Measurements from ENCODE around the gene BIN1.
A peak's percentile ranks its signal among the peaks of the same experiment; 100 is the strongest.

The BIN1 gene

GRCh38 chr2:127090281-127091120, 16.5 kb downstream of the BIN1 start:
- DNase-seq (ENCODE audit: low spot score) = no peak

DNA sequence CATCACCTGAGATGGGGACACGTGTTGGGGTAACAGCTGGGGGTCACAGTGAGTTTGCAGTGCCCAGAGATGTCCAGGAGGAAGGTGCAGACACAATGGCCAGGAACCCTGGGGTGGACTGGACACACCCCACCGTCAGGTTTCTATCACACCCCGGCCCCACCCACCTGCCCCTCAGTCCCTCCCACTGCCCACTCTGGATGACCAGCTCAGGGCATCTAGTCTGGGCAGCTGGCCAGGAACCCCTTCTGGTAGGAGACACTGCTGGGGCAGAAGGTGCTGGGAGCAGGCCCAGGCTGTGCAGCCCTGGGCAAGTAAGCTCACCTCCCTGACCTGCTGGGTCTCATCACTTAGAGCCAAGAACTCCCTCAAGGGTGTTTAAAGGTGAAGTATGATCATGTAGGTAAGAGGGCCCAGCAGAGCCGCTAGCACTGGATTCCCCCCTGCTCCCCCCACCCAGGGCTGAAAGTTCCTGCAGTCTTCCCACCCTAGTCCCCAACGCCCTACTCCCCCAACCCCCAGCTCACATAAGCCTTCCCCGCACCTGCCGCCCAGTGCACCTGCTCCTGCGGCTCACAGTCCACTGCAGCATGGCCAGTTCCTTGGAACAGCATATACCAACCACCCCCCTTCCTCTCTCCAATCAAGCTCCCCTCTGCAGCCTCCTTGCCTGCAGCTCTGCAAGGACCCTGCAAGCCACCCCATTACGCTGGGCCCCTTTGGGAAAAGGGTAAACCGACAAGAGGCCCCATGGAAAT, 17.3 kb downstream of the BIN1 start:
- no peak for DNase-seq (ENCODE audit: low spot score)

DNA sequence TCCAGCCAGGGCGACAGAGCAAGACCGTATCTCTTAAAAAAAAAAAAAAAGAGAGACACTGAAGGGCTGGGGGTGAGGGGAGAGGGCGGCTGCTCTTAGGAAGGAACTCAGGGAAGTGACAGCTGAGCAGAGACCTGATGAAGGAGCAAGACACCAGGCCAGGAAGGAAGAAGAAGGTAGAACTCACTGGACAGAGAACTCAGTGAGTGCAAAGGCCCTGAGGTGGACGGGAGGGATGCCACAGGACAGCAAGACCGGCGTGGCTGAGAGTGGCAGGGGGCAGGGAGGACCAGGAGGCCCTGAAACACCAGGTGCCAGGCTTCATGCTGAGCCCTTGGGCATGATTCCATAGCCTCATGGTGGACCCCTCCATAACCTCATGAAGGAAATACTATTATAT, 18.2 kb downstream of the BIN1 start:
- DNase-seq (ENCODE audit: low spot score) = no peak

DNA sequence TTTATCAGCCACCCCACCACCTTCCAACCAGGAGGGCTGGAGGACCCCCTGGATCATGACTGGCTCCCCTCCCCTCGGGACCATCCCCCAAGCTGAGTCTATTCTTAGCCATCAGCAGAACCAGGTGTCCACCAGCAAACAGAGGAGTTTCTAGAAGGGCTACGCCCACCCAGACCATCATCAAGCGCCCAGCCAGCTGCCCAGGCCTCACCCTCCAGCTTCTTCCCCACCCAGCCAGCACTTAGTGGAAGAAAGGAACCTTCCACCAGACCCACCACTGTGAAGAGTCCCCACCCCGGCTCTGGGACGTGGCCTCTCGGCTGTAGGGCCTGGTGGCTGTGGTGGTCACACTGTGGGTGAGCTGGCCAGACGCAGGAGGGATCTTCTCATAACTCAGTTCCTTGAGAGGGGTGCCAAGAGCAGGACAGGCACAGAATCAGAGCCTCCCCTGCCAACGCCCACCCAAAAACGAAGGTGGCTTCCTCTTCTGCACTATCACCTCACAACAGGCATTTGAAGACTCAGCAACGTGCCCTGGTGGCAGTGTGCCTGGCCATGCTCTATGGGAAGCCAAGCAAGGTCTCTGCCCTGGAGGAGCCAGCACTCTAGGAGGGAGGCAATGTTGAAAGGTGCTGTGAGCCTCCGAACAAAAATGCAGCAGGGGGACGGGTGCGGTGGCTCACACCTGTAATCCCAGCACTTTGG, 19.0 kb downstream of the BIN1 start:
- no peak for DNase-seq (ENCODE audit: low spot score)

- DNase-seq (ENCODE audit: low spot score) = no peak
Observed at GRCh38 chr2:127086990-127087790, 19.8 kb downstream of the BIN1 start.

GRCh38 chr2:127085317-127085681, 21.7 kb downstream of the BIN1 start:
- no peak for DNase-seq (ENCODE audit: low spot score)

DNA sequence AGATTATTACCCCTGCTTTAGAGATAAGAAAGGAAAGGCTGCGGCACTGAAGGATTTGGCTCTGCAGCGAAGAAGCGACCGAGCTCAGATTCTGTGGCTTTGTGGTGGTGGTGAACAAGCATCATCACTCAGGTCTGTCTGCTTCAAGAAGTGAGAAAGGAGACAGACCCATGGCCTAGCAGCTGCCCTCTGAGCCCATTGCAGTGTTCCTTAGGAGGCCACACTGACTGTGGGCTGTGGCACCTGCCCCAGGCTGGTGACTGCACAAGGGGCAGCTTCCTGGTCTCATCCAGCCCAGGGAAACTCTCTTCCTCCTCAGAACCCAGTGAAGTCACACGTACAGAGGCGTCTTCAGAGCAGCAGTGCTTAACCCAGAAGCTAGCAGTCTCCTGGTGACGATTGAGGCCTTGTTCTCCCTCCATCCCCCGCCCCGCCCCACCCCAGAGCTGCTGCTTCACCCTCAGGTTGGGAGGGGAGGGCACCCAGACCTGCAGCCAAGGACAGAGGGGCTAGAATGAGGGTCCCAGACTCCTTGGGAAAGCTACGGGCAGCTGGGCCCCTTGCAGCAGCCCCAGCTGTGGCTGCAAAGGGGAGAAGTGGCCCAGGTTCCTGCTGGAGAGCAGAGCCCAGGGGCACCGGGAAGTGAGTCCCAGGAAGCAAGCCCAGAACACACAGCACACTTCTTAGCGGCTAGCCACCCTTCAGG, 22.2 kb downstream of the BIN1 start:
- peak; percentile 9 for DNase-seq (ENCODE audit: low spot score)

GRCh38 chr2:127083819-127084503, 23.0 kb downstream of the BIN1 start:
- no peak for DNase-seq (ENCODE audit: low spot score)

DNA sequence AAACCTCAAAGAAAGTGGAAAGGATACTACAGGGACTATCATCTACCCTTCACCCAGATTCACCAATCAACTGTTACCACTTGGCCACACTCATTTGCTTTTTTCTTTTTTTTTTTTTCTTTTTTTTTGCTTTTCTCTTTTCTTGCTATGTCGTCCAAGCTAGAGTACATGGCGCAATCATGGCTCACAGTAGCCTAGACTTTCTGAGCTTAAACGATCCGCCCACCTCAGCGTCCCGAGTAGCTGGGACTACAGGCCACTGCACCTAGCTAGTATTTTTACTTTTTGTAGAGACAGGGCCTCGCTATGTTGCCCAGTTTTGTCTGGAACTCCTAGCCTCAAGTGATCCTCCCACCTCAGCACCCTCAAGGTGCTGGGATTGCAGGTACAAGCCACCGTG, 24.0 kb downstream of the BIN1 start:
- no peak for DNase-seq (ENCODE audit: low spot score)

- peak; percentile 84 for DNase-seq (ENCODE audit: low spot score)
Observed at GRCh38 chr2:127081826-127082633, 24.9 kb downstream of the BIN1 start.

GRCh38 chr2:127080938-127081755, 25.8 kb downstream of the BIN1 start:
- DNase-seq (ENCODE audit: low spot score) = peak; percentile 56

- DNase-seq (ENCODE audit: low spot score) = peak; percentile 73
Observed at GRCh38 chr2:127080226-127080937, 26.6 kb downstream of the BIN1 start.

DNA sequence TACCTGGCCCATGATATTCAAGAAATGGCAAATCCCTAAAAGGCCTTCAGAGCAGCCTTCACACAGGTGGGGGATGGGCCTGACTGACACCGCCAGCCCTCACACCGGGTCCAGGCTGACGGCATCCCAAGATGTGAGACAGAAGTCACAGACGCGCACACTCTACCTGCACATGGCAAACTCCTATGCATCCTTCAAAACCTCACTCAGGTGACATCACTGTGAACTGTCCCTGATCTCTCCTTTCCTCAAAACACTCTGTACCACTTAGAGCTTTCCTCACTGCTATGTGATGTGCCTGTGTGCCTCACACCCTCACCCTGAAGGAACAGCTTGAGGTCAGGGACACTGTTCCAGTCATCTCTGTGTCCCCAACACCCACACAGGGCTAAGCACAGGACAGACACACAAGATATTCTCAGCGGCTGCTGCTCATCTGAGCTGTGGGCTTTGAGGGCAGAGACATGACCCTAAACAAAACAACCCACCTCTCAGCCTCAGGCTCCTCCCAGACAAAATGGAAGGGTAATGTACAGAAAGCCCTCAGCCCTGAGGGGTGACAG, 27.5 kb downstream of the BIN1 start:
- no peak for DNase-seq (ENCODE audit: low spot score)

DNA sequence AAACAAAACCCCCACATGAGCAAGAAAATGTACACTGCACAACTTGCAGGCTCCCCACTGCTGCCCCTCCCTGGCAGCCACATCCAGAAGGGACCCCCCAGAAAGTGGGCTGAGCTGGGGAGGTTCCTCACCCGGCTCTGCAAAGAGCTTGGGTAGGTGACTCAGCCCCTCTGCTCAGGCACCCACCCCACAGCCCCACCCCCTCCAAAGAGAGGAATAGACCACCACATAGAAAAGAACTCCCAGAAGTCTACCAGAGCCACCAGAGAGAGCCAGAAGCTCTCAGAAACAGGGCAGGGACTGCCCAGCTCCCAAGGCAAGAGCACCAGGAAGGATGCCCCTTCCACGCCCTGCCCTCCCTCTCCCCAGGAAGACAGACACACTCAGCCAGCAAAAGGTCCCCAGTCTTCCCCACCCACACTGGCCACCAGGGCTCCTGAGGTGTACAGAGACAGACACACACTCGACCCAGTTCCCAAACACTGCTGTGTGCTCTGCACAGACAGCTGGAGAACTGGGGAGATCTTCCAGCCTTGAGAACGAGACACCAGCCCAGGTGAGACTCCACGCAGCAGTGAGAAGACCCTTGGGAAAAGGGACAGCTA, 28.2 kb downstream of the BIN1 start:
- DNase-seq (ENCODE audit: low spot score) = no peak

DNA sequence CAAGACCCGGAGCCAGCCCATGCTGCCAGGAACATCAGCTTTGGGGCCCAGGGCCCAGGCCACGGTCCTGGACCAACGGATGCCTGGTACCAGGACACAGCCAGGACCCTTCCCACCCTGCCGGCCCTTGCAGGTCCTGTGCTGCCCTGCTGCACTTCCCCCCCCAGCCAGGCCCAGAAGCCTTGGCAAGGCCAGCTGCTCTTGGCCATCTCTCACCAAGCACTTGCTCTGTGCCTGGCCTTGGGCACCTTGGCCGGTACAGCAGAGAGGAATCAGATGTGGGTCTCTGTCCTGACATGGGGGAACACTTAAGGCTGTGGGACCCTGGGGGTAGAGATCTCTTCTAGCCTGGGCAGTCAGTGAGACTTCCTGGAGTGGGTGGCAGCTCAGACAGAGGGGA, 28.9 kb downstream of the BIN1 start:
- DNase-seq (ENCODE audit: low spot score) = no peak

GRCh38 chr2:127076924-127077323, 30.0 kb downstream of the BIN1 start:
- no peak for DNase-seq (ENCODE audit: low spot score)

DNA sequence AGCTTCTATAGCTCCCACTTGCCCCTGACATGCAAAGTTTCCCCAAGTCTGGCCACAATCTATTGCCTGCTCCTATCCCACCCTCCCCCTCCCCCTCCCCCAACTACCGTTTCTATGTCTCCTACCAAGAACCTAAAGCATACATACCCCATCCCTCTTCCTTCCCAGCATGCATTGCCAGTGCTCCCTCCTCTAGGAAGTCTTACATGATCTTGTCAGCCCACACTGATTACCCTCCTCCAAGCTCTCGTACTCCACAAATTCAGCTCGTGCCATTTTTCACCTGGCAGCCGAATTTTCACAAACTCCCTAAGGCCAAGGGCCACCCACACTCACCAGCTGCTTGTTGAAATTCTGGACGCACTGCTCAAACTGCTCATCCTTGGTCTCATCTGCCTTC, 30.7 kb downstream of the BIN1 start:
- no peak for DNase-seq (ENCODE audit: low spot score)

GRCh38 chr2:127075821-127076220, 31.1 kb downstream of the BIN1 start:
- no peak for DNase-seq (ENCODE audit: low spot score)
